Loucy (cell line): ENCODE results near the gene TIGD3.

Experiments
- CTCF ChIP-seq: fragments of 200-600 bp; sonication (generic); conservative IDR thresholded peaks from 2 replicates; pipeline ENCODE4 v1.5.1; 2014; ENCODE audit warnings: mild to moderate bottlenecking, antibody characterized with exemption, low read length
- EZH2phosphoT487 ChIP-seq: fragments of 200-600 bp; IDR thresholded peaks from 2 replicates; pipeline ENCODE4 v1.6.1; 2018; ENCODE audit warnings: antibody characterized with exemption, mild to moderate bottlenecking, moderate library complexity, borderline replicate concordance

- TF ChIP-seq CTCF (no peak), EZH2phosphoT487 (no peak)
Measured at GRCh38 chr11:65330544-65330943, 24.0 kb upstream of the TIGD3 start.
